Activated CD8-positive, alpha-beta T cell treated with anti-CD3 and anti-CD28 coated beads, Interleukin-2, amount 10 ng/mL, durations not matched to agents 7 days and 5 days (primary cell): ENCODE results near the gene CLDN19. TPM values are rescaled to one million over a fixed set of nuclear protein-coding genes. Genes with fewer than 3 reads are reported as not detected.

Experiments
- ATAC-seq: fragments of 150-1000 bp; cut with Tn5 transposase; one replicate; pipeline ENCODE4 v1.10.0; 2021; ENCODE audit warnings: moderate library complexity
- CTCF ChIA-PET: fragments of 350-600 bp; sonication (Branson Sonifier 250); formaldehyde crosslinking; loops from one replicate; lab custom pipeline; 2021; ENCODE audit warnings: antibody characterized with exemption; lab: Charles Lee
- POLR2A ChIA-PET: fragments of 350-600 bp; sonication (Branson Sonifier 250); formaldehyde crosslinking; loops from one replicate; lab custom pipeline; 2021; ENCODE audit warnings: antibody characterized with exemption; lab: Charles Lee
- DNase-seq: peaks from one replicate; pipeline ENCODE4 v3.0.0-alpha.2; 2020
- H3K27ac Mint-ChIP-seq: one replicate; pipeline ENCODE4 v1.8.0; 2021; ENCODE audit warnings: mild to moderate bottlenecking, mixed read lengths
- H3K27me3 Mint-ChIP-seq: one replicate; pipeline ENCODE4 v1.8.0; 2021; ENCODE audit warnings: low read depth, mixed read lengths
- H3K36me3 Mint-ChIP-seq: one replicate; pipeline ENCODE4 v1.8.0; 2021; ENCODE audit warnings: low read depth, mixed read lengths
- H3K4me1 Mint-ChIP-seq: one replicate; pipeline ENCODE4 v1.8.0; 2021; ENCODE audit warnings: low read depth, mixed read lengths
- H3K4me3 Mint-ChIP-seq: one replicate; pipeline ENCODE4 v1.8.0; 2021; ENCODE audit warnings: mild to moderate bottlenecking, mixed read lengths
- H3K9me3 Mint-ChIP-seq: one replicate; pipeline ENCODE4 v1.8.0; 2022; ENCODE audit warnings: mixed read lengths; ENCODE audit not compliant: insufficient read depth
- total RNA-seq, 2 experiments: library from RNA; stranded (reverse); gene quantifications; one replicate each; pipeline ENCODE4 v1.2.3, GENCODE V29; 2021

Gene CLDN19
- total RNA-seq, 2 experiments from 2014 or later, result not detected

GRCh38 chr1:42737986-42738677 lies 1.9 kb downstream of the CLDN19 start:
- ATAC-seq (no peak), DNase-seq (no peak)
- Mint-ChIP-seq H3K36me3 (no peaks in the 10 kb centered on the region), H3K27ac (no peak overlapping the region), H3K4me1 (peaks cover 11% of the 10 kb centered on the region), H3K27me3 (no peaks in the 10 kb centered on the region), H3K9me3 (no peaks in the 10 kb centered on the region), H3K4me3 (no peak overlapping the region)
- ChIA-PET CTCF (interaction anchor here (0.8 kb wide), 1 partner anchor 335 kb away, joined by 3 read pairs; no protein-coding TSS in a partner anchor), POLR2A (no interaction called here)

DNA sequence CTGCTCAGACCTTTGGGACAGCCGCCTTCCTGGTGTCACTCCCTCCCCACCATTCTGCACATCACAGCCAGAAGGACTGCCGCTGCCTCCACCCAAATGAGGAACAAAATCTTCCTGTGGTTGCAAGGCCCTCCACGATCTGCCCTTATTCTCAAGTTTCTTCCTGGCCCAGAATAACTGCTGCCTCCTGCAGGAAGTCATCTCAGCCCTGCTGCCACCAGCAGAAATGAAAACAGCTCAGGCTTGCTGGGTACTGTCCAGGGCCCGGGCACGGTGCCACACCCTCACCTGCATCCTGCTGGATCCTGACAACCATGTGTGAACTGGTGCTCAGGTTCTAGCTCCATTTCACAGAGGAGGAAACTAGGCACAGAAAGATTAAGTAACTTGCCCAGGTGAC lies 2.8 kb downstream of the CLDN19 start:
- Mint-ChIP-seq H3K36me3 (no peaks in the 10 kb centered on the region), H3K9me3 (no peaks in the 10 kb centered on the region), H3K4me1 (peaks cover 11% of the 10 kb centered on the region), H3K4me3 (no peak overlapping the region), H3K27ac (peak overlapping the region; percentile 48), H3K27me3 (no peaks in the 10 kb centered on the region)
- DNase-seq, result peak; percentile 34
- ChIA-PET CTCF (no interaction called here), POLR2A (no interaction called here)
- peak; percentile 38 for ATAC-seq

DNA sequence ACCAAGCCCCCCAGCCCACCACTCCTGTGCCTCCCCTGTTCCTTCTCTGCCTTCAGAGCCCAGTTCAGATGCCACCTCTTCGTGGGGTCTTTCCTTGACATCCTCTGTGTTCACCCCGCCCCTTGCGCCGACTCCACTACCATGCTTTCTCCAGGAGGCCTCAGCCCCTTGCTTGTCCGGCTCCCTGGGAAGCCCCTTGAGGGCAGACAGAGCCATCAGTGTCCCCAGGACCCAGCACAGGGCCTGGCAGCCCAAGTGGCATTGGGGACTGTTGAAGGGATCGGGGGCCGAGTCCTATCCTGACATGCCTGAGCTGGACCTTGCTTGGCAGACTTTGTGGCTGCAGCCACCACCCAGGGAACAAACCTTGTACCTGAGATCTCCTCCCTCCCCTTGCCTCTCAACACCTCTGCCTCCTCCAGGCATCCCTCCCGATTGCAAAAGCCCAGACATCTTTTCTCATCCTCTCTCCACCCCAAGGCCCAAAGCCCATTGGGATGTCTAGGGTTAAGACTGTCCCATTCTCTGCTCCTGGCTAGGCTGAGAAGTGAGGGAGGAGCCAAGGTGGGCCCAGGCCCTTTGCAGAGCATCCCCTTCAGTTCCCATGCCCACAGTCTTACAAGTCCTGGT lies 3.4 kb downstream of the CLDN19 start:
- ATAC-seq, result no peak
- Mint-ChIP-seq H3K9me3 (no peaks in the 10 kb centered on the region), H3K27me3 (no peaks in the 10 kb centered on the region), H3K27ac (peak overlapping the region; percentile 48), H3K36me3 (no peaks in the 10 kb centered on the region), H3K4me1 (peaks cover 11% of the 10 kb centered on the region), H3K4me3 (no peak overlapping the region)
- ChIA-PET POLR2A (no interaction called here), CTCF (no interaction called here)
- DNase-seq, result no peak

GRCh38 chr1:42736152-42736551 lies 3.9 kb downstream of the CLDN19 start:
- peak overlapping the region; percentile 48 for H3K27ac Mint-ChIP-seq
- DNase-seq, result no peak
- CTCF ChIA-PET, result no interaction called here
- peaks cover 11% of the 10 kb centered on the region for H3K4me1 Mint-ChIP-seq
- no peaks in the 10 kb centered on the region for H3K9me3 Mint-ChIP-seq
- ATAC-seq, result no peak
- no peak overlapping the region for H3K4me3 Mint-ChIP-seq
- no peaks in the 10 kb centered on the region for H3K36me3 Mint-ChIP-seq
- no peaks in the 10 kb centered on the region for H3K27me3 Mint-ChIP-seq
- POLR2A ChIA-PET, result no interaction called here

- ChIA-PET CTCF (no interaction called here), POLR2A (interaction anchor here (0.6 kb wide), 1 partner anchor 1018 kb away, joined by 3 read pairs; no protein-coding TSS in a partner anchor)
- Mint-ChIP-seq H3K27ac (no peak overlapping the region), H3K4me3 (no peak overlapping the region), H3K36me3 (no peaks in the 10 kb centered on the region), H3K4me1 (peaks cover 11% of the 10 kb centered on the region), H3K9me3 (no peaks in the 10 kb centered on the region), H3K27me3 (no peaks in the 10 kb centered on the region)
- no peak for ATAC-seq
- DNase-seq, result no peak
These were observed 4.4 kb downstream of the CLDN19 start for GRCh38 chr1:42735477-42736105.

DNA sequence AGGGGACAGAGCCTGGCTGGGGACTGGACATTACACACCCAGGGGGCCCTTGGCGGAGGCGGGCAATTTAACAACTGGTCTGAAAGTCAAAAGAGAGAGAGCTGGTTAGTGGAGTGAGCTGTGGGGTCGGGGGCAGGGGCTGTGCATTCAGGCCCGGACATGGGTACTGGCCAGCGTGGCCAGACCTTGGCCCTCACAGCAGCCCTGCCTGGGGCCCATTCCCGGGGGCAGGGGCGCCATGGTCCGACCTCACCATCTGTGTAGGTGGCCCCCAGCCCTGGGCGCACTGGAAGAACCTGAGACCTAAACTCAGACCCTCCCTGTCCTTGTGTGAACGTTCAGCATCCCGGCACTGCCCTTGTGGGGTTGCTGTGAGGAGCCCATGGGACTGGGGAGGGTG lies 5.0 kb downstream of the CLDN19 start:
- Mint-ChIP-seq H3K4me3 (no peak overlapping the region), H3K27me3 (no peaks in the 10 kb centered on the region), H3K4me1 (peaks cover 11% of the 10 kb centered on the region), H3K9me3 (no peaks in the 10 kb centered on the region), H3K27ac (no peak overlapping the region), H3K36me3 (no peaks in the 10 kb centered on the region)
- POLR2A ChIA-PET, result interaction anchor here (0.6 kb wide), 1 partner anchor 1019 kb away, joined by 3 read pairs; no protein-coding TSS in a partner anchor
- CTCF ChIA-PET, result no interaction called here
- DNase-seq (no peak), ATAC-seq (no peak)

DNA sequence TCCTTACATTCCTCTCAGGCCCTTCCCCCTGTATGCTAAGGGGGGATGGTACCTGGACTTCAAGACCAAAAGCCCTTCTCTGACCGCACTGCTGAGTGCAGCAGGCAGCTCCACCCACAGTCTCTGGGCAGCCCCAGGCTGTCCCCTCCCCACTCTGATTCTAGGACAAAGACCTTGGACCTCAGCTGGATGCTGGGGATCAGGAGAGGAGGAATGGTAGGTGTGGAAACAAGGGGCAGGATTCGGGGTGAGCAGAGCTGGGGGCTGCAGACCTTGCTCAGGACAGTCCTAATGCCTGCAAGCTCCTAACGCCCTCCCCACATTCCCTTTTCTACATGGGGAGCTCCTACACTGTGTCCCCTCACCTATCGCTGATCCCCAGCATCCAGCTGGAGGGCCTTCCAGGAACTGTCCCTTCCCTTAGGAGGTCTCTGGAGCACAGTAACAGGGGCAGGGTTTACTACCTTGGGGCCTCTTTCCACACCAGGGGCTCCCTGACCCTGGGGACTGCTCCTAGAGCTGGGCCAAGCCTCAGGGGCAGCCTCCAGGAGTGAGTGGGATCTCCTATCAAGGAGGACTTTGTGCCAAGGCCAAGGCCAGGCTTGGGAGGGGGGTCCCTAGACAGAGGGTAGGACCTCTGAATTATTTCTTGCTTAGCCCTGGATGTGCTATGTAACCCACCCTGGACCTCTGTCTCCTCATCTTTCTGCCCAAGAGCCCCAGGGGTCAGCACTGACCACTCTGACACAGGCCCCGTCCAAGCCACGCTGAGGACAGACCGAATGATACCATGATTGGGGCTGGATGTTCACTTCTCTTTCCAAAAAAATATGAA lies 5.6 kb downstream of the CLDN19 start:
- ATAC-seq, result no peak
- Mint-ChIP-seq H3K27ac (no peak overlapping the region), H3K4me1 (peaks cover 11% of the 10 kb centered on the region), H3K4me3 (no peak overlapping the region), H3K9me3 (no peaks in the 10 kb centered on the region), H3K36me3 (no peaks in the 10 kb centered on the region), H3K27me3 (no peaks in the 10 kb centered on the region)
- no peak for DNase-seq
- ChIA-PET CTCF (no interaction called here), POLR2A (interaction anchor here (1.2 kb wide), 1 partner anchor 32 kb away, joined by 3 read pairs; the partner anchor contains the start of genes C1orf50 and P3H1)

DNA sequence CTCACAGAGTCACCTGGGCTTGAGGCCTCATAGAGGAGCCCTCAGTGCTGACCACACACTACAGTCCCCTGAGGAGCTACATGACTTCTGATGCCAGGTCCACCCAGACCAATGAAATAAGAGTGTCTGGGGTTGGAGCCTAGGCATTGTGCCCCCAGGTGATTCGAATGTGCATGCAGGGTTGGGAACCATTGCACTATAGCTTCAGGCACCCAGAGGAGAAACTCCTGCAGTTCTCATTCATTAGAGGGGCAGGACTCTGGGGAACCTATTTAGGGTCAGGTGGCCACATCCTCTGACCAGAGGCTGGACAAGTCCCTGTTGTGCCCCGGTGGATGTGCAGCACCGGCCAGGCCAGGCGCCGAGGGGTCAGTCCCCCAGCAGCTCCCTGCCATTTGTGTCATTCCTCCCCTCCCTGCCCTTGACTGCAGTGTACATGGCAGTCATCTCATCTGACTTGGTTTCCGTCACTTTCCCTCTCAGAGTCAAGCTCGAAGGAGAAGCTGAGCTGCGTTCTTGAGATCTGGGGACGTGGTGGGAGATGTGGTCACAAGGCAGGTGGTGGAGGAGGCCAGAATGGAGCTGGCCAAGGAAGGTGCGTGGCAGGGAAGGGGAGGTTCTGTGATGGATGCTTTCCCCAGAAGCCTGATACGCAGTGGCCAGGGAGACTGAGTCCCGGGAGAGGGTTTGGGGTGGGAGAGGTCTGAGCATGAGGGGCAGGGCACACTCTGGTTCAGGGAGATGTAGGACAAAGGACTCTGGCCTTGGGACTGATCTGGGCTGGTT lies 6.4 kb downstream of the CLDN19 start:
- POLR2A ChIA-PET, result interaction anchor here (1.2 kb wide), 1 partner anchor 33 kb away, joined by 3 read pairs; the partner anchor contains the start of genes C1orf50 and P3H1

GRCh38 chr1:42732126-42732680 lies 7.8 kb downstream of the CLDN19 start:
- H3K27ac Mint-ChIP-seq, result no peak overlapping the region
- no peaks in the 10 kb centered on the region for H3K9me3 Mint-ChIP-seq
- ChIA-PET POLR2A (no interaction called here), CTCF (no interaction called here)
- DNase-seq, result no peak
- H3K4me1 Mint-ChIP-seq, result peaks cover 8% of the 10 kb centered on the region
- no peak for ATAC-seq
- H3K4me3 Mint-ChIP-seq, result no peak overlapping the region
- H3K27me3 Mint-ChIP-seq, result no peaks in the 10 kb centered on the region
- H3K36me3 Mint-ChIP-seq, result no peaks in the 10 kb centered on the region

More for the DNA sequence above, 6.4 kb downstream of the CLDN19 start:
- DNase-seq (no peak), ATAC-seq (no peak)
- H3K27ac Mint-ChIP-seq, result no peak overlapping the region
- peaks cover 11% of the 10 kb centered on the region for H3K4me1 Mint-ChIP-seq
- H3K9me3 Mint-ChIP-seq, result no peaks in the 10 kb centered on the region
- H3K27me3 Mint-ChIP-seq, result no peaks in the 10 kb centered on the region
- no peak overlapping the region for H3K4me3 Mint-ChIP-seq
- H3K36me3 Mint-ChIP-seq, result no peaks in the 10 kb centered on the region
- CTCF ChIA-PET, result no interaction called here

DNA sequence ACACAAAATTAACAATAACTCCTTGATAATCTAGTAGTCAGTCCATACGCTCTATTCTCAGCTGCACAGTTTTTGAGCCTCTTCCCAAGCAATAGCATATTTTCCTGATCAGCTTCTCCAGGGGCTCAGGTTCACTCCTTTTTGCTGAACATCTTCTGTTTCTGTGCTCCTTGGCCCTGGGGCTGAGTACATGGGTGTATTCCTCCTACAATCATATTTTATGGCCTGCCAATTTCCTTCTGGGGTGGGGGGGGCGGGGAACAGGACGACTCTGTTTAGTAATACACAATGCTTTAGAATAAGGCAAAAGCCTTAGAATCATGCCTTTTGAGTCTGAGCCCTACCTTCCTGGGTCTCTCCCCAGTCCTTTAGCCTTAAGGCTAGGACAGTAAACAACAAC lies 8.5 kb downstream of the CLDN19 start:
- no peaks in the 10 kb centered on the region for H3K36me3 Mint-ChIP-seq
- H3K27ac Mint-ChIP-seq, result no peak overlapping the region
- H3K27me3 Mint-ChIP-seq, result no peaks in the 10 kb centered on the region
- no peaks in the 10 kb centered on the region for H3K9me3 Mint-ChIP-seq
- H3K4me1 Mint-ChIP-seq, result peaks cover 2% of the 10 kb centered on the region
- ATAC-seq (no peak), DNase-seq (no peak)
- POLR2A ChIA-PET, result no interaction called here
- H3K4me3 Mint-ChIP-seq, result no peak overlapping the region
- CTCF ChIA-PET, result interaction anchor here (1.4 kb wide), 1 partner anchor 35 kb away, joined by 4 read pairs; the partner anchor contains the start of genes C1orf50 and P3H1
